Posterior vena cava (tissue), 2 donors: ENCODE measurements around the gene RGS6. TPM values are rescaled to one million over a fixed set of nuclear protein-coding genes. Genes with fewer than 3 reads are reported as not detected.
"Not testable (repeated sequence)": the region's sequence is repeated elsewhere in the genome, so short reads cannot be mapped to it uniquely, and the experiment has no call there.

Experiments used
- DNase-seq: peaks from one replicate; pipeline ENCODE4 v3.0.0-alpha.2; 2020; ENCODE audit warnings: low spot score
- intact Hi-C, 2 donors: fragments of 100-400 bp; cut with DNase I; formaldehyde crosslinking; loops; one replicate each; pipeline versions ENCODE4 v1.14.1 to v1.14.2; 2022 to 2023
- long read RNA-seq, 2 donors: library from polyadenylated mRNA; unstranded; transcript quantifications; one replicate each; pipeline ENCODE4 v2.0.0, GENCODE V29; 2020 to 2021
- total RNA-seq, 2 donors: library from RNA; stranded (reverse); fragmentation: NEBNext Ultra II Directional; extraction: Animal tissue kit (Norgen Biotek cat#: 25700); gene quantifications; one replicate each; pipeline ENCODE4 v1.2.1, GENCODE V29; 2021
- donor health status: DM: yes; HTN: yes; CAD: no.
- donor health status: DM: yes; HTN: yes; CAD: no.

Gene RGS6
- total RNA-seq, result 1 to 10 TPM; 1.1 to 2.0 TPM
- long read RNA-seq, donor 1, partial matches to known transcripts, result 0 of 3 reads
- long read RNA-seq, donor 1, other reads (novel, unspliced or antisense), result 3 of 3 reads
- long read RNA-seq, donor 2, partial matches to known transcripts, result 0 of 1 reads
- long read RNA-seq, donor 2, other reads (novel, unspliced or antisense), result 1 of 1 reads

DNA sequence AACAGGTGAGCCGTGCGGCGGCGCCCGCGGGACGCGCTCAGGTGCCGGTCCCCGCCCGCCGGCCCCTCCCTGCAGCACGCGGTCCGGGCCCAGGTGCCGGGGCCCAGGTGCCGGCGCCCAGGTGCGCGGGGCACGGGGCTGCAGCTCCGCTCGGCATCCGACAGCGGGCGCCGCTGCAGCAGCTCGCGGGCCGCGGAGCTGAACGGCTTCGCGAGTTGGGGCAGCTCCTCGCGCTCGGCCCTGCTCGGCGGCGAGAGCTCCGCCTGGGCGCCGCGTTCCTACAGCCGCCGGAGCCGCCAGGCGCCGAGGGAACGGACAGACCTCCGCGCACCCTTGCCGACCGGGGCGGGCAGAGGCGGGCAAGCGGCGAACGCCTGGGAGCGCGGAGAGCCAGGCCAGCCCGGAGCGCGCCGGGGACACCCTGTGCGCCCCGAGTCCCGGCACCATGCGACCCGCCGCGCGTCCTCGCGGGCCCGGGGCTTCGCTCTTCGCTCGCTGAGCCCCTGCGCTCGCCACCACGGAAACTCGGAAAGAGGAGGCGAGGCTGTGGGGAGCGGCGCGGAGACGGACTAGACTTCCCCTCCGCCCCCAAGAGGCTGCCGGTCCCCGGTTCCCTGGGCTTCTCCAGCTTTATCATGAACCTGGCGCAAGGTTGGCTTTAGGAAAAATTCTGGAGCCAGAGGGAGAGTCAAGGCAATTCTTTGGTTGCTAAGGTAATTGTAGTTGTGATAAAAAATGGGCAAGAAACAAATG is at the start of gene RGS6:
Gene RGS6, plus strand, starts transcription at position 201 of the 753 bp plus-strand sequence.
- intact Hi-C loops, result no loop called here
- DNase-seq, result no peak

- DNase-seq, result no peak
- intact Hi-C loops, result no loop called here
Observed at GRCh38 chr14:71883094-71883493, 49.1 kb upstream of the RGS6 start.

GRCh38 chr14:71885301-71885700 is 46.9 kb upstream of the RGS6 start:
- no peak for DNase-seq
- intact Hi-C loops, result no loop called here

DNA sequence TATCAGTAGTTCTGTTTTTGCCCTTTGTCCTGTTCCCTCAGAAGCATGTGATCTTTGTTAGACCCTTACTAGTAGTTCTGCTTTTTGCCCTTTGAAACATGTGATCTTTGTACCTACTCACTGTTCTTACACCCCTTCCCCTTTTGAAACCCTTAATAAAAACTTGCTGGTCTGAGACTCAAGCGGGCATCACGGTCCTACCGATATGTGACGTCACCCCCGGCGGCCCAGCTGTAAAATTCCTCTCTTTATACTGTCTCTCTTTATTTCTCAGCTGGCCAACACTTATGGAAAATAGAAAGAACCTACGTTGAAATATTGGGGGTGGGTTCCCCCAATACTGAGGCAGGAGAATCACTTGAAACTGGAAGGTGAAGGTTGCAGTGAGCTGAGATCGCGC is 44.4 kb upstream of the RGS6 start:
- intact Hi-C loops, DNase-seq: not testable (repeated sequence)

DNA sequence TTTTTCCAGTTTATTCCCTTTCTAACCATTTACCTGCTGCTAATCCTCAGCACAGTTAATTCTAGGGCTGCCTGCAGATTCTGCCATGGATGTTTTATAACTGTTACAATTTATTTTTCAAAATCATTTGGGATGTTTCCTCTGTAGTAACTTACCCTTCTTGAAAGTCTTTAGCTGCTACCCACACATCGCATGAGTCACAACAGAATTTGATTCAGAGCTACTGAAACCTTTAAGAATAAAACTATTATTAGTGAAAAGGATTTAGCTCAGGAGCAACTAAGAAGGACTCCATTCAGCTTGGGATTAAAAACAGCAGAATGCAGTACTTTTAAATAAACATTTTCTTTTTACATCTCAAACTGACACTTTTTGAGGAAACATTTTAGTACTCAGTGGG is 41.7 kb upstream of the RGS6 start:
- intact Hi-C loops, result no loop called here
- no peak for DNase-seq

DNA sequence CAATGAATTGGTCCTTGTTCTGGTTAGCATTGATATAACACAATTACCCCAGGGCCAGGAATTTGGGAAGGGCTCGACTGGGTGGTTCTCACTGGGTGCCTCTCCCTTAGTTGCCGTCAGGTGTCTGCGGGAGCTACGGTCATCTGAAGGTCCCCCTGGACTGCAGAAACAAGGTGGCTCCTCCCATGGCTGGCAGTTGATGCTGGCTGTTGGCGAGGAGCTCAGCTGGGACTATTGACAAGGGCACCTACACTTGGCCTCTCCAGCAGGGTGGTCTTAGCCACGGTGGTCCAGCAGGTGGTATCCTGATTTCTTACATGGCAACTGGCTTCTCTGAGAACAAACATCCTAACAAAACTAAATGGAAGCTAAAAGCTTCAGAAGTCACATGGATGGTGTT is 41.0 kb upstream of the RGS6 start:
- intact Hi-C loops, result no loop called here
- DNase-seq, result no peak

- intact Hi-C loops, result no loop called here
- no peak for DNase-seq
Observed at GRCh38 chr14:71891970-71892369, 40.3 kb upstream of the RGS6 start.

DNA sequence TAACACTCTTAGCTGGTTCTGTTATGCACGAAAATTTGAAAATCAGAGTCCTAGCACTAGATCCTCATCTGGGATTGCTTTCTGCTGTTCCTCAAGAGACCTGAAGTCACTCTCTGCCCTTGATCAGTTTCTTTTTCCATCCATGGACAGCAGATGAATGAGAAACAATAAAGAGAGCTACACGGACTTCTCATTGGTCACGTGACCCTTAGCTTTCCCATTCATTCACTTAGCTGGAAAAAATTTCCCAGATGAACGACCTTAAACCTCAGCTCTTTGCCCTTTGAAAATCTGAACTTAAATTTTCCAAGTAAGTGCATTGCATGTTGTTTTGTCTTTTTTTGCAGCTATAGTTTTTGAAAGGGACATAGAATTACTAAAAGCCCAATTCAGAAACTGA is 27.2 kb upstream of the RGS6 start:
- DNase-seq, result no peak
- intact Hi-C loops, result no loop called here

DNA sequence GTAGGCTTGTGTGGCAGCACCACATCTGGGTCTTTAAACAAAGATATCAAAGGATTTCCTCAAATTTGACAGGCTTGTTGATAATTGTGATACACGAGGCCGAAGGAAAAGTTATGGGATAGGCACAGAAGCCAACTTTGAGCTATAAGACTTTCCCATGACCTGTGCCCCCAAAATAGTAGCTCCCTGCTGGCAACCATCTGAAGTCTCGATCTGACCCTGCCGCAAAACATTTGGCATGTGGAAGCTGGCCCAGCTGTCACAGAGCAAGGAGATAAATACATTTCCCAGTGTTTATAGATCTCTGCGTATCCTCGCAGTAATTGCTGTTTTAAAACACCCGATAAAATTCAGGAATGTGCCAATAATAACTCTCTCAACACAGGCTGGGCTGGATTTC is 26.4 kb upstream of the RGS6 start:
- intact Hi-C loops, result no loop called here
- DNase-seq, result no peak

DNA sequence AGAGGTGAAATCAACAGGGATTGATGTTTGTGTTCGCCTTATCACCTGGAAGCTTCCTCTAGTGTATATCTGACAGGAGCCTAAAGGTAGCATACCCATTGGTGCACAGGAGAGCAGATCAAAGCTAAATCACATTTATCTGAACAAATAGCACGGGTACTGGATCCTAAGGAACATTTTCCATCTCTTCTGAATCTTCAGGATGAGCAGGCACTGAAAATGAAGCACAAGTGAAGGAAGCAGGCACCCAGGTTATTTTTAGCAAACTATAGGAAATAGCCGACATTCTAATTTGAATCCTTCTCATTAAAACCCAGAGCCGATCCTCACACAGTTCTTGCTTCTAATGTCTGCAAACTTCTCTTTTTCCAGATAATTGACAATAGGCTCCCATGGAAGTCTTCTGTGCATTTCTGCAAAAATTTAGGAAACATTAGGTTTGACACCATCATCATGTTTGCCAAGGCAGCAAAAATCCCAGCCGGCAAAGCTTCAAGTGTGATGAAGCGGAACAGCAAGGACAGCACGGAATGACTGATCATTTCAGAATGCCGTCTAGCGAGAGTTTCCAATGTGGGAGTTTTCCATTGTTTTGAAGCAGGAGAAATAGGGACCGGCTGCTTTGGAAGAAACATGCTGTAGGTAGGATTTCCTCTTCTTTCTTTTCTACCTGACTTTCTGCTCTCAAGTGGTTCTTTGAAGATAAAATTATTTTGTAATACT is 24.3 kb upstream of the RGS6 start:
- intact Hi-C loops, result no loop called here
- no peak for DNase-seq

- no peak for DNase-seq
- intact Hi-C loops, result no loop called here
Observed at GRCh38 chr14:71911669-71912068, 20.6 kb upstream of the RGS6 start.

GRCh38 chr14:71913342-71913741 is 18.9 kb upstream of the RGS6 start:
- DNase-seq, result no peak
- intact Hi-C loops, result no loop called here

GRCh38 chr14:71918955-71919354 is 13.3 kb upstream of the RGS6 start:
- DNase-seq, result no peak
- intact Hi-C loops, result no loop called here

- no peak for DNase-seq
- intact Hi-C loops, result no loop called here
Observed at GRCh38 chr14:71923513-71923912, 8.7 kb upstream of the RGS6 start.

- intact Hi-C loops, result no loop called here
- DNase-seq, result no peak
Observed at GRCh38 chr14:71931492-71932228, 569 bp upstream of the RGS6 start.

DNA sequence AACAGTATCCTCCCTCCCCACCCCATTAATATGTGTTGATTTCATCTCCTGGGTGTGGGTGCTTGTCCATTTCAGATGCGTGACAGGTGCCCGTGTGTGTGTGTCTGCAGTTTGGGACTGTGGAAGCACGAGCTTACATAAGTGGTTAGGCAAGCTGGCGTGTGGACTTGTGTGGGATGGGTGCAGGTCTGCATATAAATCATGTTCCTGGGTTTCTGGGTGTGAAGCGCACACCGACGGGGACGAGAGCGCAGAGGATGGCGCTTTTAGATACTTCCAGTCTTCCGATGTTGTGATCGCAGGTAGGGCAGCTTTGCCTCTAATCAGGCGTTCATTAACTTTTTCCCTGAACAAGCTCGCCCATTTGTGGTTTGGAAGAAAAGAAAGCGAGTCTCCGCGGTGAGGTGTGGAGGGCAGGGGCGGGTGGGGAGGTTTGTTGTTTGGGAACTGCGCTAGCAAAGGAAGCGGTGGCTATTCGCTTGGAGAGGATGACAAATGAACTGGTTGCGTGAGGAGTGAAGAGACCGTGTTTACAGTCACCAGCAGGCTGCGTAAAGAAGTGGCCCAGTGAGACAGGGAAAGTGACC is 865 bp downstream of the RGS6 start:
- no peak for DNase-seq
- intact Hi-C loops, result no loop called here

GRCh38 chr14:71938273-71938672 is 6.0 kb downstream of the RGS6 start:
- intact Hi-C loops, DNase-seq: not testable (repeated sequence)

- intact Hi-C loops, DNase-seq: not testable (repeated sequence)
Observed at GRCh38 chr14:71939344-71939743, 7.1 kb downstream of the RGS6 start.

GRCh38 chr14:71940500-71940899 is 8.3 kb downstream of the RGS6 start:
- intact Hi-C loops, DNase-seq: not testable (repeated sequence)

GRCh38 chr14:71941616-71942015 is 9.4 kb downstream of the RGS6 start:
- intact Hi-C loops, DNase-seq: not testable (repeated sequence)
